ENCODE results near the gene PRUNE2. TPM values are rescaled to one million over a fixed set of nuclear protein-coding genes. Genes with fewer than 3 reads are reported as not detected.

Gene PRUNE2
- total RNA-seq, 1 donor from 2014 or later: 1.1 TPM

DNA sequence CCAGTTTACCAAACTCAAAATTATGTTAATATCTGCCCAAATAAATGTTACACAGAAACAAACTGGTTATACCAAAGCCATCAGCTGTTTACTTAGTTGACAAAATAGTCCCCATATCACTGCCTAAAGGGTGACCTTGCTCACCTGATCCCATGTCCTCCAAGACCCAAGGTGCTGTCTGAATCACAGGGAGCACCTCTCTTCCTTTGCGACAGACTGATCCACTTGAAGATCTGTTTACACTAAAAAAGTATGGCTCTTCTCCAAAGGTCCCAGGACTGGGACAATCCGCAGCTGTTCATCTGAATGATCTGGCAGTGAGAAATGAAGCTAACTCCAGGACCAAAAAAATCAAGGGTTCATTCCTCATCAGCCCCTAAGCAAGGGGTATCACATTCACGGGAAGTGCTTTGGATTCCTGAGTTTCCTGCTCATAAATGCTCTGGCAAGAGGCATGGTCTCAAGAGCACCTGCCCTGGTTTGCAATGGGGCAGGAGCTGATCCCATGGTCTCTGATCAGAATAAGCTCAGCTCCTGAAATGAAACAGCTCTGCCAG lies 5.0 kb downstream of the PRUNE2 start:
- intact Hi-C loops (cut with micrococcal nuclease): no loop called here

DNA sequence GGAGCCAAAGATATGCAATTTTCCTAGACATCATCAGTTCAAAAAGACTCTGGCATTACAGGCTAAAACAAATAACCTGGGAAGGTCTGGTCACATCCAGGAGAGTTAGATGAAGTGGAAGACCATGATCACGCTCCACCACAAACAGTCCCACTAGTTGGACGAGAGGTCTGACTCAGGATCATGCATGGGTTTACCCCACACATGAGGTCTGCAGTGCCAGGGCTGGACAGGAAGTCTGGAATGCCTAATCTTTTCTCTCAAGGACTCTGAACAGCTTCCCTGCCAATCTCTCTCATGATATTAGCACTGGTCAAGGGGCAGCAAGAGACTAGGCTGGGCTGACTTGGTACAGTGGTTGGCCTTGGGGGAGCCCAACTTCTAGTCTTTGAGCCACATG lies 7.1 kb downstream of the PRUNE2 start:
- intact Hi-C loops (cut with micrococcal nuclease): no loop called here

GRCh38 chr9:76897804-76898525 lies 7.9 kb downstream of the PRUNE2 start:
- intact Hi-C loops (cut with micrococcal nuclease): no loop called here

GRCh38 chr9:76896035-76896434 lies 9.9 kb downstream of the PRUNE2 start:
- intact Hi-C loops (cut with micrococcal nuclease): no loop called here

GRCh38 chr9:76895186-76895585 lies 10.7 kb downstream of the PRUNE2 start:
- intact Hi-C loops (cut with micrococcal nuclease): no loop called here

DNA sequence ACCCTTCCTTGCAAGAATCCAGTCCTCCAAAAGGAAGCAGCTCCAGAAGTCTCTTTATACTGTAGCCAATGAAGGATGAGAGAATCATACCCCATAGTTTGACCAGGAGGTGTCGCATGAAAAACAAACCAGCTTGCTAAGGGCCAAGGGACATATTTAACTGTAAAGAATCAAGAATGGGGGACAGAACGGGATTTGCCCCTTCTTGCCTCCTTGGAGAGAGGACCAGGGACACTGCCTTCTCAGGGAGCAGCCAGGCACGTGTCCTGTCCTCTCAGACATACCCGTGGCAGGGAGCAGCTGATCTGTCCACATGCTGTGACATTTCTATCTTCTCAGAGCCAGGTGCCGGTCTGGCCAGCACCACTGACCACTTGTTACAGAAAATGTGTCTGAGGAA lies 11.7 kb downstream of the PRUNE2 start:
- intact Hi-C loops (cut with micrococcal nuclease): no loop called here

- intact Hi-C loops (cut with micrococcal nuclease): no loop called here
These were observed 12.4 kb downstream of the PRUNE2 start for GRCh38 chr9:76893395-76893932.

DNA sequence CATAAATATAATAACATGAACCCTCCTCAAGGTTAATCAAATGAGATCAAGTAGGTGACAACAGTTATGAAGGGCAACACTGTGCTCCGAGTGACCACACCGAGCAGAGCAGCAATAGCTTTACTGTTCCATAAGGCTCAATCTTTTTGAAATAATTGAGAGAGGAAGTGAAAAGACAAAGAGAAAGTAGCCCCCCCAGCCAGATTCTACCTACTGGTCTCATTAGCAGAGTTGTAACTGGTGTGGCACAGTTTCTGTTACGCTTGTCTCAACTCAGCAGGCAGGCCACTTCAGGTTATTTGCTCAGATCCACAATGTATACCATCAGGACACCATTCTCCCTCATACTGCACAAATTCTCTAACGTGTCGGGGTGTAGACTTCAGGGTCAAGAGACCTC lies 14.0 kb downstream of the PRUNE2 start:
- intact Hi-C loops (cut with micrococcal nuclease): no loop called here

- intact Hi-C loops (cut with micrococcal nuclease): no loop called here
These were observed 14.6 kb downstream of the PRUNE2 start for GRCh38 chr9:76891279-76891678.

DNA sequence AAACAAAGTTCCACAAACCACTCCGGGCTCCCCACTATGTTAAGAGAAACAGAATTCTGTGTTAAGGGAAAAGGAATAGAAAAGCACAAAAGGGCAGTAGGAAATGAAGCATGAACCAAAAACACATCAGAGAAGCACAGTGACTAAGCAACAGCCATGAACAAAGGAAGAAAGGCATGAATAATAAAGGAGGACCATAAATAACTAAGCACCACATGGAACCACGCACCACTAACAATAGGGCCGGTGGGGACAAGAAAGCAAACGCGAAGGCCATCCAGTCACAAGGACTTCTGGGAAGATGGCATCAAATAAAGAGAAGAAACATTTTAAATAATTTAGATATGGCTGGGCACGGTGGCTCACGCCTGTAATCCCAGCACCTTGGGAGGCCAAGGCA lies 18.0 kb downstream of the PRUNE2 start:
- intact Hi-C loops (cut with micrococcal nuclease): no loop called here

GRCh38 chr9:76887003-76887821 lies 18.7 kb downstream of the PRUNE2 start:
- intact Hi-C loops (cut with micrococcal nuclease): no loop called here

DNA sequence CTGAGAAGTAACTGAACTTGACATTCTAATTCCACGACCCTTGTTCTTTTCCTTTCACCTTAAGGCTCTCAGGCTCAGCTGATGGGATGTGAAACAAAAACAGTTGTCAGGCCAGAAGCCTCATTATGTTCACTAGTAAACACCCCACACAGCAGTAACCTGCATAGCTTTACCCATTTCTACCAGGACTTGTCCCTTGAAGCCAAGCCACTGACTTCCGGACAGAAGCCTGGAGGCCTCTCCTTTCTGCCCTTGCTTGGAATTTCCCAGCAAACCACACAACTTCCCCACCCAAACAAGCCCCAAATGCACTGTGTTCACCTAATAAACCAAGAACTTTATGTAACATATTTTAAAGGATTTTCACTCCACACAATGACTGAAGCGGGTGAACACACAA lies 19.6 kb downstream of the PRUNE2 start:
- intact Hi-C loops (cut with micrococcal nuclease): no loop called here

DNA sequence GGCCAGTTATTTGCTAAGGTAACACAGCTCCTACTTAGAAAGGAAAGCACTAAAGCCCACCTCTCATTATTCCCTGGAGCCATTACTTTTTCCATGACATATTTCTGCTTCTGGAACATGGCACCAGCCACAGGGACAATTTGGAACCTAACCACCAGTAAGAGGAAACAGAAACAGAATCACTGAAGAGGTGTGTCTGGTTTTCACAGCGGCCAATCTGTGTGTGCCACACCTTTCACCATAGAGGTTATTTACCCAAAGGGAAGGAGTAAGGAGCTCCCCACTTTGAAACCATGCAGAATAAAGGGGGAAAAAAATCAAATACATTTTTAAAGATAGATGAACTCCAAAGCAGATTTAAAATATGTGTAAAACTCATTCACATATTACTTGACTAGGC lies 21.1 kb downstream of the PRUNE2 start:
- intact Hi-C loops (cut with micrococcal nuclease): no loop called here

DNA sequence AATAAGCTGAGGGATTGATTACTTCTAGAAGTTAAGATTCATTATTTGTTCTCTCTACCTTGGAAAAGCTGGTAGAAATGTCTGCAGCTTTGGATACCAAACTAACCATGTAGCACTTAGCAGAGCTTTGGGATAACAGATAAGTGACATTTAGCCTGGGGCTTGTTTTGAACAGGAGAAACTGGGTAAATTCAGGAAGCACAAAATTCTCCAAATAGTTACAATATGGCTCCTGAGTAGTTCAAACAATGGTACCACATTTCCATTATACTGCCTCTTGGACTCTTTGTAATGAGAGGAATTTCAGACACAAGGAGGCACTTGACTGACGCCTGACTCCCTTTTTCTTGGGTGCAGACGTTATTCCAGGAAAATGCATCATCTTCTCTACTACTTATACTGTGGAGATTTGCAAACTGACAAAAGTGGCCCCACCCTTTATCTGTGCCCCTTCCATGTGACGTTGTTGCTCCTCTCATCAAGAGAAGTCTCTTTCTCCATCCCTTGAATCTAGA lies 22.5 kb downstream of the PRUNE2 start:
- intact Hi-C loops (cut with micrococcal nuclease): no loop called here

GRCh38 chr9:76882686-76883085 lies 23.2 kb downstream of the PRUNE2 start:
- intact Hi-C loops (cut with micrococcal nuclease): no loop called here

- intact Hi-C loops (cut with micrococcal nuclease): no loop called here
These were observed 25.7 kb downstream of the PRUNE2 start for GRCh38 chr9:76880210-76880609.

- intact Hi-C loops (cut with micrococcal nuclease): no loop called here
These were observed 27.0 kb downstream of the PRUNE2 start for GRCh38 chr9:76878933-76879332.

GRCh38 chr9:76877961-76878360 lies 28.0 kb downstream of the PRUNE2 start:
- intact Hi-C loops (cut with micrococcal nuclease): no loop called here

DNA sequence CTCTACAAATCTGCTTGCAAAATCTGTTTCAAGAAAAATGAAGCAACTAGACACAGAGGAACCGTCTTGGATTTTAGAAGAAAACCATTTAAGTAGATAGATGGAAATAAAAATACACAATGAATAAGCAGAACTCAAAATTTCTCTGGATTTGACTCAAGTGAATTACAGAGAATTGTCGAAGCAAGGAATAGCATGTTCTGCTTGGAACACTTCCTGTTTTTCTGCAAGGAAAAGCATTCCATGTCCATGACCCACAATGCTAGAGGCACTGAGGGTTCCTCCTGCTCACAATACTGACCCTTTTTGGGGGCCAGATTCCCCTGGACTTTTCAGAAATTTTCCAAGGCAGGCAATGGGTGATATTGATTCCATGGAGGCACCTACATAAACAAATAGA lies 29.8 kb downstream of the PRUNE2 start:
- intact Hi-C loops (cut with micrococcal nuclease): no loop called here

DNA sequence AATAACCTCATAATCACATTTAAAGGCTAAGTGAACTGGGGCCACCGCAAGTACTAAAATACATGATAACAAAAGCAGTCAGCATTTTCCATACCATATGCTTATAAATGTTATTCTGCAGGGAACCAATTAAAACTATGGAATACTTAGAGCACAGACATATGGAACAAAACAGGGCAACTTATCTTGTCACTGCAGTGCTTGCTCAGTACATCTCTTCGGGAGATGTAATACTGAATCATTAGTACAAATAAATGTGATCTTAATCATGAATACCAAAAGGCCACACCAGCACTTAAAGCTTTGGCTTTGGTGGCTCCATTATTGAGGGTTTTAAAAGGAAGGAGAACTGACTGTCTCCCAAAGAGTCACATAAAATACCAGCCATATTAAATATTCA lies 32.1 kb downstream of the PRUNE2 start:
- intact Hi-C loops (cut with micrococcal nuclease): no loop called here

DNA sequence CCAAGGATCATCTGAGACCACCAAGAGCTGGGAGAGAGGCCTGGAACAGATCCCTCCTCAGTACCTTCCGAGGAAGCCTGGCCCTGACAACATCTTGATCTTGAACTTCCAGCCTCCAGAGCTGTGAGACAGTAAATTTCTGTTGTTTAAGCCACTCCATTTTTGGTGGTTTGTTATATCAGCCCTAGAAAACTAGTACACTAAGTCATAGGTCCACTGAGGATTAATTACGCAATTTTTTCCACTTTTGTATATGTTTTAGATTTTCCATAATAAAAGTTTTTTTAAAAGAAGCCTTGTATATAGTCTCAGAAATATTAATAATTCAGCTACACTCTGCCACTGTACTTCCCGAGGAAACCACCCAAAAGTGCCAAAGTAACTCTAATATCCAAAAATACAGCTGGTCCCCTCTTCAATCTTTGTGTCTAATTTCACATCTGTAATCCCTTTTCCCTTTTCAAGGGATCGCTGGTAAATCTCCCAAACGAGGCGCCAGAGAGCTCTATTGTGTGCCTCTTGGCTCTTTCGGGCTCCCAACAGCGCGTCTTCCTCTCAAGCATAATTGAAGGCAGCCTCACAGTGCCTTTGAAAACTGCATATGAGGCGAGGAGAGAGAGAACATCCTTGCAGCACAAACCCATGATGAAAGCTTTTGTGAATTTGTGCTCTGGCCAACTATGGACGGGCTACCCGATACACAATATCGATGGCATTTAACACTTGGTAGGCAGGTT lies 32.7 kb downstream of the PRUNE2 start:
- intact Hi-C loops (cut with micrococcal nuclease): no loop called here
